GM21423 (cell line): Measurements from ENCODE around the gene TMOD2.
A peak's percentile ranks its signal among the peaks of the same experiment; 100 is the strongest.

Experiments
- ATAC-seq: cut with Tn5 transposase; IDR thresholded peaks from one replicate; pipeline ENCODE4 v1.9.1; 2021; ENCODE audit warnings: mild to moderate bottlenecking, moderate library complexity; ENCODE audit not compliant: unreplicated experiment

The TMOD2 gene

DNA sequence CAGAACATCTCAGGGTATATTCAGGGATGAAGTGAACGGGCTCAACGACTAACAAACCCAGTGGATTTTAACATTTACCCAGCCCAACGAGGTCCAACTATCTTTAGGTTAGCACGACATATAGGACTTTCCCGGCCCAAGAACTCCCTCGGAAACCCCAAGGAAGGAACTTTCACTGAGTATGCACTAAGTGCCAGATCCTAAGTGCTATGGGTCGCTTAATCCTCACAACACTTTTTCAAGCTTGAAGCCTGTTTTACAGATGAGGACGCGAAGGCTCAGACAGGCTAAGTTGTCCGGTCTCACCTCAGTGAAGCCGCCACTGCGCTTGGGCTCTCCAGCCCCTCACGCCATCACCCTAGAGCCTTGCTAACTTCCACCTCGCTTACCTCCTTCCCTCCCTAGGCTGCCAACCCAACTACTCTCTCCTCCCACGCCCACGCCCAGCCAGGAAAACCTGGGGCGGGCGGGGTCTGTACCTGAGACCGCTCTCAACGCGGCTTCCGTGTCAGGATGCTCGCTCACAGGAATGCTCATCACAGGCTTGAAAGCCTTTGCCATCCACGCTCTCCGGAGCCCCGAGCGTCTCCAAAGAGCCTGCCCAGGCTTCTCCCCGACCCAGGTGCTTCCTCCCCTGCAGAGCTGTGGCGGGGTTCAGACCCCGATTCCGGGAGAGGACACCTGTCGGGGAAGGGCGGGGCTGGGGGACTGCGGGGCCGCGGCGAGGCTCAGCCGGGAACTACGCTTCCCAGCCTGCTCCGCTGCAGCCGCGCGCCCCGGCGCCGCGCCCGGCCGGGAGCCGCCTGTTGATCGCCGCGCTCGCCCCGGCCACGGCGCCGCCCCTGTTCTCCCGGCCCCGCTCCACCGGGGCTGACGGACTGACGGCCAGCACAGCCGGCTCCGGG is at the start of gene TMOD2:
TMOD2 (plus strand) TSS at position 806 of the 905 bp plus-strand sequence. CDS start 14,845 bp downstream, outside the sequence.
- ATAC-seq = peak; percentile 67

DNA sequence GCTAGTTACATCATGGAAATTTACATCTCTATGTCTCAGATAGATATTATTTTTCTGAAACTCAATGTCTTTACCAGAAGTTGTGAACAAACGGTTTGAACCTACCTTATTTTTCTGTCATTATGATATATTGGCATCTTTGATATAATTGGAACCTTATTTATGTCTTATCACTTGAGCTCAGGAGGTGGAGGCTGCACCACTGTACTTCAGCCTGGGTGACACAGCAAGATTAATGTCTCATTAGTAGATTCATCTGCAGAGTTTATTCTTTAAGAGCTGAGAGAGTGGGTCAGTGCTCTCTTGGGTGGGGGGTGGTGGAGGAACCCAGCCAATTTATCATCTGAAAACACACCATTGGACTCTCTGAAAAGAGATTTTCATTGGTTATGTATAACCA is 48.7 kb upstream of the TMOD2 start:
- no peak for ATAC-seq

- no peak for ATAC-seq
Measured at GRCh38 chr15:51706291-51706690, 45.1 kb upstream of the TMOD2 start.

DNA sequence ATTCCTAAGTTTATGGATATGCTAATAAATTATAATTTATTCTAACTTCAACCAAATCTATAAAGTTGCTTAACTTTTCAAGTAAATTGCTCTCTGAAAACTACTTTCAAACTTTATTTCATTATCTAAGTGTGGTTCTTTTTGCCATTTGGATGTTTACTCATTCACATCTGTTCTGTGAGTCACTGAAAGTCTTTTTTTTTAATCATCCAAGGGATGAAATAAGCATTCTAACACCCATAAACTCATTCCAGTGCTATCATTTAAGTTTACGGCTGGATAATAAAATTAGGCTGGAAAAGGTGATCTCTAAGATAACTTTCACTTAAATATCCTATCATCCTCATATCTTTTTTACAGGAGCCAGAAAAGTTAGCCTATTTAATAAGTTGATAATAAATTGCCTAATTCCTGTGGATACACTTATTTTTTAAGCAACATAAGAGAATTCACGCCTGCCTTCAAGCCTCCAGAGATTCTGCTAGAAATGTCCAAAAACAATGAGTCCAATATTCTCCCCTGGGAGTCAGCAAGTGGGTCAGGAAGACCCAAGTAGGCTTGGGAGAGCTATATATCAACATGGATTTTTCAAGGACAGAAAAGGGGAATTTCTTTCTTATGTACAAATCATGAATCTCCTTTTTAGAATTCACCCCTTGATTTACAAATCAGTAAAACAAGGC is 44.3 kb upstream of the TMOD2 start:
- ATAC-seq = no peak

DNA sequence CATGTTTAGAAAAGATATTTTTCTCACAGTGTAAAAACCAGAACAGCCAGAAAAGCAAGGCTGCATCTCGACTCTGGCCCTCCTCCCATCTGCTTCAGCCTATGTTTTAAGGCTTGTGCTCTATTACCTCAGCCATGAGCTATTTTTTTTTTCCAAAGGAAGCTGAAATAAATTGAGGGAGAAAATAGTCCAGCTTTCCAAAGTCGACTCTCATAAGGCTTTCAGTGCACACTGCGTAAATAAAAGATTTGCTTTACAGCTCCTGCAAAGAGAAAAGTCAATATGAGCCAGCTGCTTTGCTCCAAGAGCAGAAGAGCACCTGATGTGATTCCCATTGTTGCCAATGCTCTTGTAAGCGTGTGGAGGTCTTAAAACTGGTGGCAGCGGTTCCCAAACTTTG is 43.4 kb upstream of the TMOD2 start:
- ATAC-seq = no peak

- ATAC-seq = no peak
Measured at GRCh38 chr15:51709031-51709430, 42.4 kb upstream of the TMOD2 start.

- ATAC-seq = no peak
Measured at GRCh38 chr15:51714162-51714561, 37.2 kb upstream of the TMOD2 start.

DNA sequence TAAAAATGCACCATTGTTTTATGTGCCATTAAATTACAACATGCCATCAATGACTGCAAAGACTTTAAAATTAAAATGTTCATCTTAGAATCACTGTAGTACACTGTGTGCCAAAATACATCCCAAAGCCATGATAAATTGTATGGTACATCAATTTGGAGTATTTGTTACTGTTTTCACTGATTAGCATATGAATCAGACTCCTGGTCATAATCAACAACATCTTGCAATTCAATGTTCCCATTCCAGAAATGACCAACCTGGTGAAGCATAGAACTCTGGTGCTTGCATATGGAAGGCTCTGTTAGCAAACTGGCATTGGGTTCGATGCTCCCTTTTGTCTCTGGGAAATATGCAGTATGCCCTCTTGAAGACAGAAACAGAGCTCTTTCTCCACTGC is 36.5 kb upstream of the TMOD2 start:
- ATAC-seq = no peak

DNA sequence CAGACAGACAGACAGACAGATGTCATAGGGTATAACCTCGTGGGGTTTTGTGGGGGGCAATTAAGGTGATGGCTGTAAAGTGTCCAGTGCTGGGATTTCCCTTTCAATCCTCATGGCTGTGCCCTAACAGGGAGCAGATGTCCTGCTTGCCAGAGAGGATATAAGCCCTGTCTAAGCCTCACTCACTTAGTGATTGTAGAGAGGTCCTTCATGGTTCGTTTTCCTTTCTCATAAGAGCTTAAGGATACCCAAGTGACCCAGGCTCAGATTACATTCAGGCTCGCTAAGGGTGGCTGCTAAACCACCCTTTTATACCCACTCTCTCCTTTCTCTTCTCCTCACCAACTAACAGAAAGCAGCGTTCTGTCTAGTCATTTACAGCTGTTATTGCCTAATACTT is 33.2 kb upstream of the TMOD2 start:
- no peak for ATAC-seq

- no peak for ATAC-seq
Measured at GRCh38 chr15:51718746-51719145, 32.7 kb upstream of the TMOD2 start.

- ATAC-seq = no peak
Measured at GRCh38 chr15:51720201-51720995, 31.0 kb upstream of the TMOD2 start.

- no peak for ATAC-seq
Measured at GRCh38 chr15:51721199-51721960, 30.0 kb upstream of the TMOD2 start.

DNA sequence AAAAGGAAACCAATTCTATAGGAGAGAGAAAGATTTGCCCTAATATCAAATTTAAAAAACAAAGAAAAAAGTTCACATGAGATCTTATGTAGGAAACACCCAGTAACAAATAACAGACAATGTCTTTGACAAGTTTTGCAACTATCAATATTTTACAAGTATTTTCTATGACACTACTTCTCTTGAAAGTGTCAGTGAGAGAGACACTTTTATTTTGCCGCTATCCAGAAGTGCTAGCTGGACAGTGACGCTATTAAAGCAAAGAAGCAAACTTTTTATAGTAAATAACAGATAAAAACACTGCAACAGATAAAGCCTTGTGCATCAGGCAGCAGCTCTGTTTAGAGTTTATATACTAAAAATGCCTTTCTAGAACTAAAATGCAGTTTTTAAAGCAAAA is 27.2 kb upstream of the TMOD2 start:
- no peak for ATAC-seq

- ATAC-seq = no peak
Measured at GRCh38 chr15:51724673-51725072, 26.7 kb upstream of the TMOD2 start.

- peak; percentile 77 for ATAC-seq
Measured at GRCh38 chr15:51726302-51727073, 24.9 kb upstream of the TMOD2 start.

GRCh38 chr15:51727141-51727897 is 24.1 kb upstream of the TMOD2 start:
- no peak for ATAC-seq

DNA sequence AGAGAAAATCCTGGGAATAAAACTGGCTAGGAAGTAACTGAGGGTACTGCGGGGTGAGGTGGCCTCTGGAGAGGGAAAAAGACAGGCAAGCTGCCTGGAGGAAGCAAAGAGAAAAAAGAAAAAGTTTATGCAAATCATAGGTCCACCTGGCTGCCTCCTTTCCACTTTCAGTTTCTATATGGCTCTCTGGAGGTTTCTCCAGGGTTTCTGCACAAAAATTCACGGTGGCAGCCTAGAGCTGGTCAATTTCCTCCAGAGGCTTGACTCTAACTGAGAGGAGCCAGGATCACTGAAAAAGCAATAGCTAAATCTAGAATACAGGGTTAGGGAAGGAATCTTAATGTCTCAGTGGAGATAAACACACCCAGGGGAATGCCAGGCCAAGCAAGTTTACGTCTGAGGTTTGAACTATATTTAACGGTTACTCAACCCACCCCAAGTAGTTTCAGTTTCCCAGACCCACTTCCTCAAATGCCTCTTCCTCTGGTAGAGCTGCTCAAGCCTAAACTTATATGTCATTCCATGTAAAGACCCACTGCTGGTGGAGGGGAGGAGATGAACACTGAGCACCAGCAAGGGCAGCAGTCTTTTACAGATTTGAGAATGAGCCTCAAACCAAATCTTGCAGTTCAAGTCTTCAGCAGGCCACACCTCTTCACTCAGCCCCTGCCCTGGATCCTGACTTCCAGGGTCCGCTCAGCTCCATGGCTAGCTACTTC is 19.7 kb upstream of the TMOD2 start:
- ATAC-seq = peak; percentile 51

- ATAC-seq = no peak
Measured at GRCh38 chr15:51732646-51733045, 18.8 kb upstream of the TMOD2 start.
